Measurements from ENCODE around the gene PSTPIP2. TPM values are rescaled to one million over a fixed set of nuclear protein-coding genes. Genes with fewer than 3 reads are reported as not detected.

The PSTPIP2 gene
- total and polyA plus RNA-seq, 2 of the 8 experiments (the other 6 are each of a cell fraction or from before 2014, with no cell fraction given), result 1.8 to 2.4 TPM

DNA sequence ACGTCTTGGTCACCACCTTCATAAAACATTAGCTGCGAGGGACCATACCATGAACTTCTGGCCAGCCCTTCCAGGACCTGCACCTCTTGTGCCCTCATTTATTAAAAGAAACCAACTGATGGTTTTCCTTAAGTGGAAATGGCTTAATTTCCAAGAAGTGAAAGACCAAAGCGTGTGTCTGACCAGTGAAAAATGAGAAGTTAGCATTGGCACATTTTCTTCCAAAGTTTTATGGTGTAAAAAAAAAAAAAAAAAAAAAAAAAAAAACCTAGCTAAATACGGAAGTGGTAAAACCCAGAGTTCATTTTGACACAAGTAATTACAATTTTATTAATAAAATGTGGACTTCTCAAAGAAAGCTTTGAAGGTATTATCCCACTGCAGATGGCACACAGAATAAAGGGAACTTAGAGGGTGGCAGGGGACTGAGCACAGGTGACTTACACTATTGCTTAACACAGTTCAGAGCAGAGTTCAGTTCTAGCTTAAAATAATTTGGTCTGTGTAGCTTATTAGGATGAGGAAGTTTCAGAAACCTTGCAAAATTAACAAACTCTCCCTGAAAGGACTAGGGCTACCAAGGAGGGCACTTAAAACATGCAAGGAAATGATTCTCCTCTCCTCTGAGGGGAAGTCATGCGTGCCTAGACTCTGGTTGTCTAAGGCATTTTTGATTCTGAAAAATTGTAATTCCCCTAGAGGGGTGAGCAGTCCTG, 62.8 kb downstream of the PSTPIP2 start (continued):
- TF ChIP-seq CTBP2 (IDR thresholded peaks at IDR 0.05; ENCODE audit: borderline replicate concordance, insufficient read depth, insufficient read length, low read length) (no peak), BACH1 (IDR thresholded peaks at IDR 0.05; ENCODE audit: low read length) (no peak), CBX8 (IDR thresholded peaks at IDR 0.05; ENCODE audit: borderline replicate concordance, low read depth, low read length) (no peak), NRF1 (IDR thresholded peaks at IDR 0.05; ENCODE audit: low read depth, low read length) (no peak), CBX5 (IDR thresholded peaks at IDR 0.05; ENCODE audit: low read depth, low read length) (no peak), BRCA1 (IDR thresholded peaks at IDR 0.05; ENCODE audit: low read depth, low read length) (no peak)
